Caco-2 (cell line): ENCODE results near the gene FGFR3. TPM values are rescaled to one million over a fixed set of nuclear protein-coding genes. Genes with fewer than 3 reads are reported as not detected.

Source experiments
- BruUV-seq: library from RNA; stranded (reverse); fragments of 400-500 nt; replicated peaks from 2 replicates; lab custom pipeline; 2021; lab: Mats Ljungman, UMichigan
- CTCF ChIA-PET: fragments of 300-600 bp; sonication (Branson Sonifier 250); formaldehyde crosslinking; loops from one replicate; lab custom pipeline; 2022; ENCODE audit warnings: antibody characterized with exemption; lab: Charles Lee
- POLR2A ChIA-PET: fragments of 300-600 bp; sonication (Branson Sonifier 250); formaldehyde crosslinking; loops from one replicate; lab custom pipeline; 2022; ENCODE audit warnings: antibody characterized with exemption; lab: Charles Lee
- DNase-seq, 2 experiments: peaks; one replicate each; pipeline versions ENCODE4 v3.0.0 to v3.0.0-alpha.2; 2020 to 2022
- H3K27me3 ChIP-seq: replicated peaks from 2 replicates; pipeline ENCODE4 v1.6.0; 2011; ENCODE audit warnings: low read length; ENCODE audit not compliant: control insufficient read depth, insufficient read depth
- H3K36me3 ChIP-seq: 2 replicates; pipeline ENCODE4 v1.5.1; 2011; ENCODE audit warnings: low read length; ENCODE audit not compliant: control insufficient read depth, insufficient read depth
- H3K4me1 ChIP-seq: fragments of 250-450 bp; sonication (Bioruptor Pico); 2 replicates; pipeline ENCODE4 v1.5.1; 2020; ENCODE audit warnings: mild to moderate bottlenecking
- H3K4me3 ChIP-seq: 2 replicates; pipeline ENCODE4 v1.5.1; 2011; ENCODE audit warnings: low read depth, mild to moderate bottlenecking, control low read depth, low read length
- H3K9me3 ChIP-seq: fragments of 250-450 bp; sonication (Bioruptor Pico); 2 replicates; pipeline ENCODE4 v1.5.1; 2020; ENCODE audit warnings: mild to moderate bottlenecking, moderate library complexity
- H3K27ac Mint-ChIP-seq: one replicate; pipeline ENCODE4 v1.8.0; 2022; ENCODE audit warnings: mixed read lengths; ENCODE audit not compliant: unreplicated experiment
- H3K27me3 Mint-ChIP-seq: one replicate; pipeline ENCODE4 v1.8.0; 2022; ENCODE audit warnings: mixed read lengths; ENCODE audit not compliant: insufficient read depth, unreplicated experiment
- H3K36me3 Mint-ChIP-seq: one replicate; pipeline ENCODE4 v1.8.0; 2022; ENCODE audit warnings: mild to moderate bottlenecking, mixed read lengths; ENCODE audit not compliant: insufficient read depth, unreplicated experiment
- H3K4me1 Mint-ChIP-seq: one replicate; pipeline ENCODE4 v1.8.0; 2022; ENCODE audit warnings: low read depth, mixed read lengths; ENCODE audit not compliant: unreplicated experiment
- H3K4me3 Mint-ChIP-seq: one replicate; pipeline ENCODE4 v1.8.0; 2022; ENCODE audit warnings: mild to moderate bottlenecking, moderate library complexity, mixed read lengths; ENCODE audit not compliant: unreplicated experiment
- H3K9me3 Mint-ChIP-seq: one replicate; pipeline ENCODE4 v1.8.0; 2022; ENCODE audit warnings: mixed read lengths; ENCODE audit not compliant: unreplicated experiment
- CTCF ChIP-seq, 2 experiments: fragments of 200-600 bp in 1 of 2; IDR thresholded peaks; 1 replicate in 1 of 2; 2 replicates in 1 of 2; pipeline versions ENCODE4 v1.5.1 to v1.8.0; 2011 to 2022; ENCODE audit warnings: antibody characterized with exemption in 1 of 2, control low read depth in 1 of 2, inconsistent platforms in 1 of 2, low read depth in 1 of 2, low read length in 1 of 2, mild to moderate bottlenecking in 1 of 2, moderate library complexity in 1 of 2; ENCODE audit not compliant: insufficient read depth in 1 of 2, severe bottlenecking in 1 of 2, unreplicated experiment in 1 of 2
- intact Hi-C: fragments of 100-400 bp; cut with micrococcal nuclease; formaldehyde crosslinking; loops from one replicate; pipeline ENCODE4 v1.10.0; 2022; ENCODE audit not compliant: unreplicated experiment
- total RNA-seq: library from RNA; stranded (reverse); gene quantifications from 2 replicates; pipeline ENCODE4 v1.2.3, GENCODE V29; 2022

FGFR3 gene
- total RNA-seq, 1 experiment from 2014 or later = 132 TPM

- ChIA-PET CTCF (no interaction called here), POLR2A (no interaction called here)
- intact Hi-C loops = no loop called here
These were observed 36.0 kb upstream of the FGFR3 start for GRCh38 chr4:1756893-1757779.

GRCh38 chr4:1757836-1758235 is 35.3 kb upstream of the FGFR3 start:
- no peak overlapping the region for H3K27ac Mint-ChIP-seq

More at GRCh38 chr4:1756893-1757779, 36.0 kb upstream of the FGFR3 start:
- H3K36me3 ChIP-seq = no peaks in the 10 kb centered on the region
- H3K27me3 ChIP-seq = no peaks in the 10 kb centered on the region
- no peaks in the 10 kb centered on the region for H3K9me3 ChIP-seq
- H3K4me3 ChIP-seq = no peak overlapping the region
- H3K27ac Mint-ChIP-seq = no peak overlapping the region
- DNase-seq = no peak
- no peaks in the 10 kb centered on the region for H3K36me3 Mint-ChIP-seq
- no TSS peak for BruUV-seq
- H3K4me3 Mint-ChIP-seq = no peak overlapping the region
- H3K27me3 Mint-ChIP-seq = no peaks in the 10 kb centered on the region
- H3K4me1 ChIP-seq = peaks cover 17% of the 10 kb centered on the region; the same call in 1 of the 2 replicates
- no peaks in the 10 kb centered on the region for H3K4me1 Mint-ChIP-seq
- H3K9me3 Mint-ChIP-seq = no peaks in the 10 kb centered on the region
- TF ChIP-seq CTCF (IDR thresholded peaks at IDR 0.05; ENCODE audit: insufficient read depth in 1 of 2, low read depth in 1 of 2, low read length in 1 of 2, severe bottlenecking in 1 of 2, unreplicated experiment in 1 of 2) = no peak

More at GRCh38 chr4:1757836-1758235, 35.3 kb upstream of the FGFR3 start:
- no peak for DNase-seq
- TF ChIP-seq CTCF (IDR thresholded peaks at IDR 0.05; ENCODE audit: insufficient read depth in 1 of 2, low read depth in 1 of 2, low read length in 1 of 2, severe bottlenecking in 1 of 2, unreplicated experiment in 1 of 2) = no peak
- H3K9me3 ChIP-seq = no peaks in the 10 kb centered on the region
- H3K4me3 ChIP-seq = no peak overlapping the region
- no TSS peak for BruUV-seq
- peaks cover 14% of the 10 kb centered on the region; the same call in 1 of the 2 replicates for H3K4me1 ChIP-seq
- Mint-ChIP-seq H3K4me3 (no peak overlapping the region), H3K4me1 (no peaks in the 10 kb centered on the region), H3K27me3 (no peaks in the 10 kb centered on the region), H3K36me3 (no peaks in the 10 kb centered on the region), H3K9me3 (no peaks in the 10 kb centered on the region)
- H3K27me3 ChIP-seq = no peaks in the 10 kb centered on the region
- POLR2A ChIA-PET = interaction anchor here (0.6 kb wide), 1 partner anchor 142 kb away, joined by 5 read pairs; no protein-coding TSS in a partner anchor
- CTCF ChIA-PET = interaction anchor here (1.8 kb wide), 1 partner anchor 10 kb away, joined by 9 read pairs; no protein-coding TSS in a partner anchor
- H3K36me3 ChIP-seq = no peaks in the 10 kb centered on the region
- intact Hi-C loops = no loop called here
